Esophagus muscularis mucosa (tissue), 3 donors: ENCODE data around the gene TMEM63C.

ENCODE experiments used
- CTCF ChIP-seq, 3 experiments: fragments of 200-600 bp in 2 of 3; fragments of 450-650 bp in 1 of 3; sonication (generic) in 2 of 3; IDR thresholded peaks; one replicate each; pipeline ENCODE4 v1.5.1; 2017 to 2019; ENCODE audit warnings: antibody characterized with exemption in 3 of 3, mild to moderate bottlenecking in 2 of 3, moderate library complexity in 1 of 3
- POLR2A ChIP-seq: fragments of 450-650 bp; IDR thresholded peaks from one replicate; pipeline ENCODE4 v1.6.1; 2017; ENCODE audit warnings: antibody characterized with exemption, moderate library complexity, mild to moderate bottlenecking, low read depth

GRCh38 chr14:77203611-77204458, 22.2 kb downstream of the TMEM63C start:
- TF ChIP-seq CTCF (IDR thresholded peaks at IDR 0.05) (no peak), POLR2A (no peak)
